HepG2 (cell line): ENCODE results near the gene SNRNP25. TPM values are rescaled to one million over a fixed set of nuclear protein-coding genes. Genes with fewer than 3 reads are reported as not detected.

ENCODE experiments used
- FOXJ3 ChIP-seq: sonication (generic); formaldehyde crosslinking; IDR thresholded peaks from 2 replicates; pipeline ENCODE4 v1.4.0; 2020; ENCODE audit warnings: missing genetic modification reagents, mild to moderate bottlenecking, borderline replicate concordance
- MIER3 ChIP-seq: IDR thresholded peaks from 2 replicates; pipeline ENCODE4 v1.6.1; 2016; ENCODE audit warnings: missing compliant biosample characterization, borderline replicate concordance
- MYNN ChIP-seq: sonication (generic); formaldehyde crosslinking; IDR thresholded peaks from 2 replicates; pipeline ENCODE4 v1.4.0; 2020; ENCODE audit warnings: mild to moderate bottlenecking, low read depth, missing genetic modification reagents
- NCOA2 ChIP-seq: sonication (generic); formaldehyde crosslinking; IDR thresholded peaks from 2 replicates; pipeline ENCODE4 v1.8.0; 2022; ENCODE audit warnings: inconsistent platforms
- SMARCE1 ChIP-seq: fragments of 450-650 bp; IDR thresholded peaks from 2 replicates; pipeline ENCODE4 v1.6.1; 2017; ENCODE audit warnings: borderline replicate concordance
- ZEB1 ChIP-seq: IDR thresholded peaks from 2 replicates; pipeline ENCODE4 v1.6.1; 2012; ENCODE audit warnings: mild to moderate bottlenecking, low read depth, inconsistent platforms; ENCODE audit not compliant: insufficient replicate concordance
- ZFP37 ChIP-seq: sonication (generic); formaldehyde crosslinking; IDR thresholded peaks from 2 replicates; pipeline ENCODE4 v1.4.0; 2020; ENCODE audit warnings: missing genetic modification reagents, borderline replicate concordance
- ZNF24 ChIP-seq: fragments of 450-650 bp; IDR thresholded peaks from 2 replicates; pipeline ENCODE4 v1.6.1; 2017; ENCODE audit warnings: antibody characterized with exemption, mild to moderate bottlenecking
- ZNF263 ChIP-seq: sonication (generic); formaldehyde crosslinking; IDR thresholded peaks from 2 replicates; pipeline ENCODE4 v1.4.0; 2020; ENCODE audit warnings: missing genetic modification reagents
- ZNF567 ChIP-seq: sonication (generic); formaldehyde crosslinking; IDR thresholded peaks from 2 replicates; pipeline ENCODE4 v1.8.1; 2023; ENCODE audit warnings: mild to moderate bottlenecking, missing genetic modification reagents, borderline replicate concordance
- ZNF776 ChIP-seq: sonication (generic); formaldehyde crosslinking; IDR thresholded peaks from 2 replicates; pipeline ENCODE4 v1.4.0; 2020; ENCODE audit warnings: mild to moderate bottlenecking, missing genetic modification reagents
- polyA plus RNA-seq, 8 experiments: library from polyadenylated mRNA; depleted of rRNA in 3 of 8; stranded (reverse) in 7 of 8; unstranded in 1 of 8; fragments of >200 nt; fragmentation: Illumina TruSeq in 4 of 8; extraction: Trizol in 4 of 8; gene quantifications; 2 replicates each; pipeline versions ENCODE4 v1.2.1 to v1.2.3, GENCODE V29; 2011 to 2016; ENCODE audit warnings: low read depth in 4 of 8, missing spikeins in 1 of 8, mixed read lengths in 1 of 8; ENCODE audit not compliant: insufficient read depth in 1 of 8
- total RNA-seq, 5 experiments: library from RNA; depleted of rRNA; stranded (reverse); fragments of >200 nt; fragmentation: Illumina TruSeq; extraction: Trizol; gene quantifications; 2 replicates each; pipeline ENCODE4 v1.2.3, GENCODE V29; 2016; ENCODE audit warnings: low read depth in 1 of 5
- TF ChIP-seq, protein P1 (sequence below): sonication (generic); formaldehyde crosslinking; IDR thresholded peaks from 2 replicates; pipeline ENCODE4 v1.8.1; 2022; ENCODE audit warnings: mild to moderate bottlenecking, missing genetic modification reagents
- TF ChIP-seq, protein P2 (sequence below): sonication (generic); formaldehyde crosslinking; IDR thresholded peaks from 2 replicates; pipeline ENCODE4 v1.5.1; 2020; ENCODE audit warnings: missing genetic modification reagents, mild to moderate bottlenecking, borderline replicate concordance
- TF ChIP-seq, protein P3 (sequence below): sonication (generic); formaldehyde crosslinking; IDR thresholded peaks from 2 replicates; pipeline ENCODE4 v1.8.0; 2022; ENCODE audit warnings: mild to moderate bottlenecking, missing genetic modification reagents; ENCODE audit not compliant: insufficient replicate concordance
- TF ChIP-seq, protein P4 (sequence below): IDR thresholded peaks from 2 replicates; pipeline ENCODE4 v1.4.0; 2020; ENCODE audit warnings: mild to moderate bottlenecking, missing genetic modification reagents
- TF ChIP-seq, protein P5 (sequence below): sonication (generic); IDR thresholded peaks from 2 replicates; pipeline ENCODE4 v1.6.1; 2016; ENCODE audit warnings: low read depth, borderline replicate concordance
- TF ChIP-seq, protein P6 (sequence below): sonication (generic); formaldehyde crosslinking; IDR thresholded peaks from 2 replicates; pipeline ENCODE4 v1.8.0; 2022; ENCODE audit warnings: missing genetic modification reagents, mild to moderate bottlenecking, borderline replicate concordance

The SNRNP25 gene
- total and polyA plus RNA-seq, 2 of the 13 experiments (the other 11 are each of a cell fraction or from before 2014, with no cell fraction given), result 34.1 to 97.4 TPM

DNA sequence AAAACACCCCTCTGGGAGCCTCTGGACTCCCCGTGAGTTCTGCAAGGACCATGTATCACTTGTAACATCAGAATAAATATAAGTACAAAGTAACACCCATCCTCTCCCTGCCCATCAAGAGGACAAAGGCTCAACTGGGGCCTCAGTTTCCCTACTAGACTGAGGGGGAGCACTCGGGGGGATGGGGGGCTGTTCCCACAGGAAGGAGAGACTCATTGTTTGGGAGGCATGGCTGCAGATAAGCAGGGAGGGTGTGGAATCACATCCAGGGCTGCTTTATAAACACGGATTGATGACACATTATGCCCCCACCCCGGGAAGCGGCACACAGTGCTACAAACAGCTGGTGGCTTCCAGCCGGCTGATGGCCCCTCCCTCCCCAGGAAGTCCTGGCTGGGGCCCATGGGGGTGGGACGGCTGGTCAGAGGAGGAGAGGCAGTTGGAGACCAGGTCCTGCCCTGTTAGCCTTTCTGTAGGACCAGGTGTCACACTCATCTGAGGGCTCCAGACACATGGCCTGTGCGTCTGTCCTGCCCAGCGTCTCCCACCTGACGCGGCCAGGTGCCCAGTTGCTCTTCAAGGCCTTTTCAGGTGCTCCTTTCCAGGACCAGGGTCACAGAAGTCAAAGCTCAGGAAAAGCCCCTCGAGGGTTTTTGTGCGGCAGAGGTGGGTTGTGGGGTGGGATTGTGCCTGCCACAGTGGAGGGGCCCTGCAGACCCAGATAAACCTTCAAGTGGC is 23.1 kb downstream of the SNRNP25 start (continued):
- TF ChIP-seq ZNF24 (no peak), ZNF776 (no peak), ZNF567 (CRISPR knock-in tag) (no peak), FOXJ3 (no peak), MIER3 (CRISPR knock-in tag) (no peak), NCOA2 (CRISPR knock-in tag) (no peak), SMARCE1 (no peak), MYNN (CRISPR knock-in tag) (0 out of 2 replicates have a peak, but pooled peaks have one; percentile 22), ZEB1 (no peak), ZNF263 (no peak), ZFP37 (no peak)
- TF ChIP-seq, protein P1, sequence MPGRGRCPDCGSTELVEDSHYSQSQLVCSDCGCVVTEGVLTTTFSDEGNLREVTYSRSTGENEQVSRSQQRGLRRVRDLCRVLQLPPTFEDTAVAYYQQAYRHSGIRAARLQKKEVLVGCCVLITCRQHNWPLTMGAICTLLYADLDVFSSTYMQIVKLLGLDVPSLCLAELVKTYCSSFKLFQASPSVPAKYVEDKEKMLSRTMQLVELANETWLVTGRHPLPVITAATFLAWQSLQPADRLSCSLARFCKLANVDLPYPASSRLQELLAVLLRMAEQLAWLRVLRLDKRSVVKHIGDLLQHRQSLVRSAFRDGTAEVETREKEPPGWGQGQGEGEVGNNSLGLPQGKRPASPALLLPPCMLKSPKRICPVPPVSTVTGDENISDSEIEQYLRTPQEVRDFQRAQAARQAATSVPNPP (CRISPR knock-in tag), result no peak
- TF ChIP-seq, protein P2, sequence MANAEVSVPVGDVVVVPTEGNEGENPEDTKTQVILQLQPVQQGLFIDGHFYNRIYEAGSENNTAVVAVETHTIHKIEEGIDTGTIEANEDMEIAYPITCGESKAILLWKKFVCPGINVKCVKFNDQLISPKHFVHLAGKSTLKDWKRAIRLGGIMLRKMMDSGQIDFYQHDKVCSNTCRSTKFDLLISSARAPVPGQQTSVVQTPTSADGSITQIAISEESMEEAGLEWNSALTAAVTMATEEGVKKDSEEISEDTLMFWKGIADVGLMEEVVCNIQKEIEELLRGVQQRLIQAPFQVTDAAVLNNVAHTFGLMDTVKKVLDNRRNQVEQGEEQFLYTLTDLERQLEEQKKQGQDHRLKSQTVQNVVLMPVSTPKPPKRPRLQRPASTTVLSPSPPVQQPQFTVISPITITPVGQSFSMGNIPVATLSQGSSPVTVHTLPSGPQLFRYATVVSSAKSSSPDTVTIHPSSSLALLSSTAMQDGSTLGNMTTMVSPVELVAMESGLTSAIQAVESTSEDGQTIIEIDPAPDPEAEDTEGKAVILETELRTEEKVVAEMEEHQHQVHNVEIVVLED, result no peak
- TF ChIP-seq, protein P3, sequence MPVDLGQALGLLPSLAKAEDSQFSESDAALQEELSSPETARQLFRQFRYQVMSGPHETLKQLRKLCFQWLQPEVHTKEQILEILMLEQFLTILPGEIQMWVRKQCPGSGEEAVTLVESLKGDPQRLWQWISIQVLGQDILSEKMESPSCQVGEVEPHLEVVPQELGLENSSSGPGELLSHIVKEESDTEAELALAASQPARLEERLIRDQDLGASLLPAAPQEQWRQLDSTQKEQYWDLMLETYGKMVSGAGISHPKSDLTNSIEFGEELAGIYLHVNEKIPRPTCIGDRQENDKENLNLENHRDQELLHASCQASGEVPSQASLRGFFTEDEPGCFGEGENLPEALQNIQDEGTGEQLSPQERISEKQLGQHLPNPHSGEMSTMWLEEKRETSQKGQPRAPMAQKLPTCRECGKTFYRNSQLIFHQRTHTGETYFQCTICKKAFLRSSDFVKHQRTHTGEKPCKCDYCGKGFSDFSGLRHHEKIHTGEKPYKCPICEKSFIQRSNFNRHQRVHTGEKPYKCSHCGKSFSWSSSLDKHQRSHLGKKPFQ, result no peak
- TF ChIP-seq, protein P4, sequence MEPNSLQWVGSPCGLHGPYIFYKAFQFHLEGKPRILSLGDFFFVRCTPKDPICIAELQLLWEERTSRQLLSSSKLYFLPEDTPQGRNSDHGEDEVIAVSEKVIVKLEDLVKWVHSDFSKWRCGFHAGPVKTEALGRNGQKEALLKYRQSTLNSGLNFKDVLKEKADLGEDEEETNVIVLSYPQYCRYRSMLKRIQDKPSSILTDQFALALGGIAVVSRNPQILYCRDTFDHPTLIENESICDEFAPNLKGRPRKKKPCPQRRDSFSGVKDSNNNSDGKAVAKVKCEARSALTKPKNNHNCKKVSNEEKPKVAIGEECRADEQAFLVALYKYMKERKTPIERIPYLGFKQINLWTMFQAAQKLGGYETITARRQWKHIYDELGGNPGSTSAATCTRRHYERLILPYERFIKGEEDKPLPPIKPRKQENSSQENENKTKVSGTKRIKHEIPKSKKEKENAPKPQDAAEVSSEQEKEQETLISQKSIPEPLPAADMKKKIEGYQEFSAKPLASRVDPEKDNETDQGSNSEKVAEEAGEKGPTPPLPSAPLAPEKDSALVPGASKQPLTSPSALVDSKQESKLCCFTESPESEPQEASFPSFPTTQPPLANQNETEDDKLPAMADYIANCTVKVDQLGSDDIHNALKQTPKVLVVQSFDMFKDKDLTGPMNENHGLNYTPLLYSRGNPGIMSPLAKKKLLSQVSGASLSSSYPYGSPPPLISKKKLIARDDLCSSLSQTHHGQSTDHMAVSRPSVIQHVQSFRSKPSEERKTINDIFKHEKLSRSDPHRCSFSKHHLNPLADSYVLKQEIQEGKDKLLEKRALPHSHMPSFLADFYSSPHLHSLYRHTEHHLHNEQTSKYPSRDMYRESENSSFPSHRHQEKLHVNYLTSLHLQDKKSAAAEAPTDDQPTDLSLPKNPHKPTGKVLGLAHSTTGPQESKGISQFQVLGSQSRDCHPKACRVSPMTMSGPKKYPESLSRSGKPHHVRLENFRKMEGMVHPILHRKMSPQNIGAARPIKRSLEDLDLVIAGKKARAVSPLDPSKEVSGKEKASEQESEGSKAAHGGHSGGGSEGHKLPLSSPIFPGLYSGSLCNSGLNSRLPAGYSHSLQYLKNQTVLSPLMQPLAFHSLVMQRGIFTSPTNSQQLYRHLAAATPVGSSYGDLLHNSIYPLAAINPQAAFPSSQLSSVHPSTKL (CRISPR knock-in tag), result no peak
- TF ChIP-seq, protein P5, sequence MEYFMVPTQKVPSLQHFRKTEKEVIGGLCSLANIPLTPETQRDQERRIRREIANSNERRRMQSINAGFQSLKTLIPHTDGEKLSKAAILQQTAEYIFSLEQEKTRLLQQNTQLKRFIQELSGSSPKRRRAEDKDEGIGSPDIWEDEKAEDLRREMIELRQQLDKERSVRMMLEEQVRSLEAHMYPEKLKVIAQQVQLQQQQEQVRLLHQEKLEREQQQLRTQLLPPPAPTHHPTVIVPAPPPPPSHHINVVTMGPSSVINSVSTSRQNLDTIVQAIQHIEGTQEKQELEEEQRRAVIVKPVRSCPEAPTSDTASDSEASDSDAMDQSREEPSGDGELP, result peak; percentile 97
- TF ChIP-seq, protein P6, sequence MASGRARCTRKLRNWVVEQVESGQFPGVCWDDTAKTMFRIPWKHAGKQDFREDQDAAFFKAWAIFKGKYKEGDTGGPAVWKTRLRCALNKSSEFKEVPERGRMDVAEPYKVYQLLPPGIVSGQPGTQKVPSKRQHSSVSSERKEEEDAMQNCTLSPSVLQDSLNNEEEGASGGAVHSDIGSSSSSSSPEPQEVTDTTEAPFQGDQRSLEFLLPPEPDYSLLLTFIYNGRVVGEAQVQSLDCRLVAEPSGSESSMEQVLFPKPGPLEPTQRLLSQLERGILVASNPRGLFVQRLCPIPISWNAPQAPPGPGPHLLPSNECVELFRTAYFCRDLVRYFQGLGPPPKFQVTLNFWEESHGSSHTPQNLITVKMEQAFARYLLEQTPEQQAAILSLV (CRISPR knock-in tag), result no peak; the same call in 1 of the 2 replicates
